Hepatocyte (in vitro differentiated cells): ENCODE measurements around the gene AK5.

Experiments used
- CTCF ChIP-seq: fragments of 200-600 bp; sonication (generic); IDR thresholded peaks from 2 replicates; pipeline ENCODE4 v1.5.1; 2016; ENCODE audit warnings: antibody characterized with exemption, mild to moderate bottlenecking; ENCODE audit not compliant: poor library complexity
- EZH2 ChIP-seq: fragments of 200-600 bp; sonication (generic); IDR thresholded peaks from 2 replicates; pipeline ENCODE4 v1.6.1; 2016; ENCODE audit warnings: antibody characterized with exemption, mild to moderate bottlenecking, borderline replicate concordance

- TF ChIP-seq CTCF (no peak), EZH2 (no peak)
Measured at GRCh38 chr1:77355010-77355409, 73.2 kb downstream of the AK5 start.
